ENCODE results near the gene INCENP. TPM values are rescaled to one million over a fixed set of nuclear protein-coding genes. Genes with fewer than 3 reads are reported as not detected.

The INCENP gene
- total RNA-seq, 2 experiments from 2014 or later: 103 to 183 TPM

- no peaks in the 10 kb centered on the region for H3K79me2 ChIP-seq (ENCODE audit: insufficient read depth, low read depth, low read length)
- no peak overlapping the region for H3K4me2 ChIP-seq (ENCODE audit: low read length)
- H4K20me1 ChIP-seq (ENCODE audit: insufficient read depth, low read length): no peaks in the 10 kb centered on the region
- H3K27ac ChIP-seq (ENCODE audit: low read depth, low read length, poor library complexity, severe bottlenecking): no peak overlapping the region
- intact Hi-C loops (cut with micrococcal nuclease; ENCODE audit: unreplicated experiment): loop anchor here (2.0 kb wide), 2 partner anchors 37 to 209 kb away; no protein-coding TSS in a partner anchor
- no peak overlapping the region for H3K4me3 ChIP-seq (ENCODE audit: low read depth, low read length, poor library complexity, severe bottlenecking)
- ChIA-PET POLR2A (interaction anchor here (0.5 kb wide), 1 partner anchor 136 kb away, joined by 3 read pairs; no protein-coding TSS in a partner anchor), CTCF (ENCODE audit: unreplicated experiment) (no interaction called here)
- no peaks in the 10 kb centered on the region for H3K36me3 ChIP-seq (ENCODE audit: insufficient read depth, low read length)
- H3K9me2 ChIP-seq (ENCODE audit: insufficient read depth, low read length): no peaks in the 10 kb centered on the region
- BruUV-seq (replicated peaks): no TSS peak
- TF ChIP-seq EZH2phosphoT487 (IDR thresholded peaks at IDR 0.05; ENCODE audit: borderline replicate concordance, low read depth, low read length): no peak
- TF ChIP-seq, protein P1, sequence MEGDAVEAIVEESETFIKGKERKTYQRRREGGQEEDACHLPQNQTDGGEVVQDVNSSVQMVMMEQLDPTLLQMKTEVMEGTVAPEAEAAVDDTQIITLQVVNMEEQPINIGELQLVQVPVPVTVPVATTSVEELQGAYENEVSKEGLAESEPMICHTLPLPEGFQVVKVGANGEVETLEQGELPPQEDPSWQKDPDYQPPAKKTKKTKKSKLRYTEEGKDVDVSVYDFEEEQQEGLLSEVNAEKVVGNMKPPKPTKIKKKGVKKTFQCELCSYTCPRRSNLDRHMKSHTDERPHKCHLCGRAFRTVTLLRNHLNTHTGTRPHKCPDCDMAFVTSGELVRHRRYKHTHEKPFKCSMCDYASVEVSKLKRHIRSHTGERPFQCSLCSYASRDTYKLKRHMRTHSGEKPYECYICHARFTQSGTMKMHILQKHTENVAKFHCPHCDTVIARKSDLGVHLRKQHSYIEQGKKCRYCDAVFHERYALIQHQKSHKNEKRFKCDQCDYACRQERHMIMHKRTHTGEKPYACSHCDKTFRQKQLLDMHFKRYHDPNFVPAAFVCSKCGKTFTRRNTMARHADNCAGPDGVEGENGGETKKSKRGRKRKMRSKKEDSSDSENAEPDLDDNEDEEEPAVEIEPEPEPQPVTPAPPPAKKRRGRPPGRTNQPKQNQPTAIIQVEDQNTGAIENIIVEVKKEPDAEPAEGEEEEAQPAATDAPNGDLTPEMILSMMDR (conservative IDR thresholded peaks at IDR 0.05; ENCODE audit: low read length): no peak
- no peak overlapping the region for H2AFZ ChIP-seq (ENCODE audit: low read length)
- no peak for DNase-seq (ENCODE audit: low spot score)
- H3K4me1 ChIP-seq (ENCODE audit: insufficient read depth, low read length, poor library complexity, severe bottlenecking): no peaks in the 10 kb centered on the region
- no peaks in the 10 kb centered on the region for H3K9me3 ChIP-seq (ENCODE audit: low read length)
Measured at GRCh38 chr11:62169935-62170334, 46.1 kb downstream of the INCENP start.

- no peak overlapping the region for H3K4me3 ChIP-seq (ENCODE audit: low read depth, low read length, poor library complexity, severe bottlenecking)
- intact Hi-C loops (cut with micrococcal nuclease; ENCODE audit: unreplicated experiment): loop anchor here (1.0 to 2.0 kb wide), 3 partner anchors 36 to 208 kb away; no protein-coding TSS in a partner anchor
- H3K9me2 ChIP-seq (ENCODE audit: insufficient read depth, low read length): no peaks in the 10 kb centered on the region
- DNase-seq (ENCODE audit: low spot score): peak; percentile 88
- no TSS peak for BruUV-seq (replicated peaks)
- peak overlapping the region; percentile 29 for H3K4me2 ChIP-seq (ENCODE audit: low read length)
- no peaks in the 10 kb centered on the region for H3K9me3 ChIP-seq (ENCODE audit: low read length)
- peak overlapping the region; percentile 45; the same call in 1 of the 2 replicates for H2AFZ ChIP-seq (ENCODE audit: low read length)
- H4K20me1 ChIP-seq (ENCODE audit: insufficient read depth, low read length): no peaks in the 10 kb centered on the region
- CTCF ChIA-PET (ENCODE audit: unreplicated experiment): no interaction called here
- POLR2A ChIA-PET: no interaction called here
- H3K27ac ChIP-seq (ENCODE audit: low read depth, low read length, poor library complexity, severe bottlenecking): no peak overlapping the region
- no peaks in the 10 kb centered on the region for H3K4me1 ChIP-seq (ENCODE audit: insufficient read depth, low read length, poor library complexity, severe bottlenecking)
- H3K79me2 ChIP-seq (ENCODE audit: insufficient read depth, low read depth, low read length): no peaks in the 10 kb centered on the region
- no peaks in the 10 kb centered on the region for H3K36me3 ChIP-seq (ENCODE audit: insufficient read depth, low read length)
- TF ChIP-seq, protein P1 (conservative IDR thresholded peaks at IDR 0.05; ENCODE audit: low read length): peak; percentile 89
- TF ChIP-seq EZH2phosphoT487 (IDR thresholded peaks at IDR 0.05; ENCODE audit: borderline replicate concordance, low read depth, low read length): no peak
Measured at GRCh38 chr11:62171261-62171723, 47.5 kb downstream of the INCENP start.

- no TSS peak for BruUV-seq (replicated peaks)
Measured at GRCh38 chr11:62172294-62172693, 48.5 kb downstream of the INCENP start.

More at GRCh38 chr11:62172294-62172693, 48.5 kb downstream of the INCENP start:
- ChIA-PET POLR2A (no interaction called here), CTCF (ENCODE audit: unreplicated experiment) (no interaction called here)
- no peak for TF ChIP-seq EZH2phosphoT487 (IDR thresholded peaks at IDR 0.05; ENCODE audit: borderline replicate concordance, low read depth, low read length)
- TF ChIP-seq, protein P1 (conservative IDR thresholded peaks at IDR 0.05; ENCODE audit: low read length): no peak
- DNase-seq (ENCODE audit: low spot score): no peak
- intact Hi-C loops (cut with micrococcal nuclease; ENCODE audit: unreplicated experiment): no loop called here
- Histone ChIP-seq H3K36me3 (ENCODE audit: insufficient read depth, low read length) (no peaks in the 10 kb centered on the region), H2AFZ (ENCODE audit: low read length) (no peak overlapping the region), H3K27ac (ENCODE audit: low read depth, low read length, poor library complexity, severe bottlenecking) (no peak overlapping the region), H3K4me2 (ENCODE audit: low read length) (no peak overlapping the region), H3K4me1 (ENCODE audit: insufficient read depth, low read length, poor library complexity, severe bottlenecking) (no peaks in the 10 kb centered on the region), H3K4me3 (ENCODE audit: low read depth, low read length, poor library complexity, severe bottlenecking) (no peak overlapping the region), H3K9me2 (ENCODE audit: insufficient read depth, low read length) (no peaks in the 10 kb centered on the region), H3K79me2 (ENCODE audit: insufficient read depth, low read depth, low read length) (no peaks in the 10 kb centered on the region), H4K20me1 (ENCODE audit: insufficient read depth, low read length) (no peaks in the 10 kb centered on the region), H3K9me3 (ENCODE audit: low read length) (no peaks in the 10 kb centered on the region)

Measured in OCI-LY7 (cell line).